HG03066 (cell line): Measurements from ENCODE around the gene PPM1J.

Experiments used
- ATAC-seq: cut with Tn5 transposase; IDR thresholded peaks from one replicate; pipeline ENCODE4 v1.9.1; 2021; ENCODE audit warnings: low read depth; ENCODE audit not compliant: unreplicated experiment

PPM1J gene

GRCh38 chr1:112689196-112689841, 25.8 kb downstream of the PPM1J start:
- no peak for ATAC-seq

DNA sequence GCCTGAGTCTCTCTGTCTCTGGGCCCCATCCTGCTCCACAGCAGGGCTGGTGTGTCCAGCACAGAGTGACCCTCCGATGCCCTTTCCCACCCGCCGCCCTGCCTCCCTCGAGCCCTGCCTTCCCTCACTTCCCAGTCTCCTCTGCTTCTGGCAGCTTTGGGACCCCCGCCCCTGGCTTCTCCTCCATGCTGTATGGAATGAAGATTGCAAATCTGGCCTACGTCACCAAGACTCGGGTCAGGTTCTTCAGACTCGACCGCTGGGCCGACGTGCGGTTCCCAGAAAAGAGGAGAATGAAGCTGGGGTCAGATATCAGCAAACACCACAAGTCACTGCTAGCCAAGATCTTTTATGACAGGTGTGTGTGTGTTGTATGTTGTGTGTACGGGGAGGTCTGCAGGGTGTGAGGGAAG, 26.3 kb downstream of the PPM1J start:
- no peak for ATAC-seq

GRCh38 chr1:112687785-112688496, 27.2 kb downstream of the PPM1J start:
- ATAC-seq, result no peak

- ATAC-seq, result no peak
Measured at GRCh38 chr1:112687361-112687760, 27.8 kb downstream of the PPM1J start.

- ATAC-seq, result no peak
Measured at GRCh38 chr1:112686835-112687234, 28.3 kb downstream of the PPM1J start.

GRCh38 chr1:112686417-112686816, 28.7 kb downstream of the PPM1J start:
- no peak for ATAC-seq

GRCh38 chr1:112685913-112686312, 29.2 kb downstream of the PPM1J start:
- ATAC-seq, result no peak

GRCh38 chr1:112678605-112679004, 36.5 kb downstream of the PPM1J start:
- ATAC-seq, result no peak

- no peak for ATAC-seq
Measured at GRCh38 chr1:112677501-112677900, 37.6 kb downstream of the PPM1J start.

GRCh38 chr1:112676543-112676942, 38.6 kb downstream of the PPM1J start:
- no peak for ATAC-seq

DNA sequence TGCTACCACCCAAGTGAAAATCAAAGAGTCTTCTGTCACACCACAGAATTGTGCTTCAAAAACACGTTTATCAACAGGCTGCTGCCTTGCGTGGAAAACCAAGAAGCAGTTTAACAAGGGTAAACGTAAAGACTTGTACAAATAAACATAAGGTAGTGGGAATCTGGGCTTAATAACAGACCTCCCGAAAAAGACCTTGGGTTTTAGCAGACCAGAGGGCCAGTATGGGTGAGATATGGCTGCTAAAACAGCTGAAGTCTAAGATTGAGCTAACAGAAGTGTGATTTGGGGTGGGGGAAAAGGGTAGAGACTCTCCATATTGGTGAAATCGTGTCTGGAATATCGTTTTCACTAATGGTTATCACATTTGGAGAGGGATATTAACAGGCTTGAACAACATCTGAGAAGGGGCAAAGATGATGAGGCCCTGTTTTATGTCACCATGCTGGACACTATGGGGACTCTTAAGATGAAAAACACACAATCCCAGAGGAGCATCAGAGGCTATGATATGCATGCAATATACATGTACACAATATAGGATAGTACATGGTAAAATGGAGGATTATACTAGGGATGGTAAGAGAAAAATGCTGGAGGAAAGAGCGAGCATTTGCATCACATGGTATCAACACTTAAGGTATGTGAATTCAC, 39.3 kb downstream of the PPM1J start:
- ATAC-seq, result no peak

- ATAC-seq, result peak; percentile 34
Measured at GRCh38 chr1:112674986-112675727, 40.0 kb downstream of the PPM1J start.

DNA sequence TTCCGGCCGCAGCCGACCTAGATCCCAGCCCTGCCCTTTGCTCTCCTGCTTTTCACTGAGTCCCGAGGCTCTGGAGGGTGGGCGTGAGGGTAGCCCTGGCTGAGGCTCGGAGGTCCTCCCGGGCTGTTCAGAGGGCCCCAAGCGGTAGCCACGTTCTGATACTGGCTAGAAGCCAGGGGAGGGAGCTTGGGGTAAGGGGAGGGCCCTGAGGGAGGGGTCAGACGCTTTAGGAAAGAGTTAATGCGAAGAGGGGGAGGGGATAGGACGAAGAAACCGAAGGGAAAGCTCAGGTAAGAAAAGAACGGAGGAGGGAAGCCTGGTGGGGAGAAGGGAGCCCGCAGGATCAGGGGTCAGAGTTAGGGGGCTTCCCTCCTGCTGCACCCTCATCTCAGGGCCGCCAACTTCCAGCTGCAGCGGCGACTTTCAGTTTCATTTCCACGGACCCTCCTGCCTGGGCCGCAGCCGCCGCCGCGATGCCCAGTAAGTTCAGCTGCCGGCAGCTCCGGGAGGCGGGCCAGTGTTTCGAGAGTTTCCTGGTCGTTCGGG, 40.6 kb downstream of the PPM1J start, which contains the start of gene MOV10:
MOV10 (plus strand) TSS at position 220 of the 546 bp plus-strand sequence; CDS start at position 474, 254 bp downstream.
- peak; percentile 56 for ATAC-seq

DNA sequence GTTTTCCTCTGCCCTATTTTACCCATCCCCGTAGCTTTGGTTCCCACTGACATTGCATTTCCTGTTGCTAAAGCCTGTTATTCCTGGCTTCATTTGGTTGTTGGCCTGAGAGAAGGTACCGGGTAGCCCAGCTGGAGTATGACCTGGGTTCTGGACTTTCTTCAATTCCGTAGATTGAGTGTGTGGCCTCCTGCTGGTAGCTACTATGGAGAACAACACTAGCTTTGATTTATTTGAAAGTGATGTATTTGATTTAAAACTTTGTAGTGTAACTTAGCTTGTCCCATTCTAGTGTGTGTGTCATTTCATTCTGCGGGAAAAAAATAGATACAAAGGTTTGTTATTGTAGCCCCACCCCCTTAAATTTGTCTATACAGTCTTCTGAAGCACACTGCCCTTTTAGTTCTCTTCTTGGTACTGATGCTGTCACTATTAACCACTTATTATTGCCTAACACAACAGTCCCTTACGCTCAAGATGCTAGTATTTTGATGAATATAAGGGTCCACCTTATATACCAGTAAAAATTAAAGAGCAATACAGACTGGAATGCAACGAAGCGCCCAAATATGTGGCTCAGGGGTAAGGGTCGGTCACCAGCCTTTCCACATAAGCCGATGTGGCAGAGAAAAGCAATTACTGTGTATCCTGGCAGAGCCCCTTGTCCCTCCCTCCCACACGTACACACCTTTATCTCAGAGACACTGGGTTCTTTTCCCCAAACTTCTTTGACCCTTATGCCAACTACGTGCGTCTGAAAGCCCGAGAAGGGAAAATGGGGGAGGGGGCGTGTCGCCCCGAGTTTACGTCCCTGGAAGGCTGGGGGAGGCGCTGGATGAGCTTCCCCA, 41.3 kb downstream of the PPM1J start:
- peak; percentile 12 for ATAC-seq

DNA sequence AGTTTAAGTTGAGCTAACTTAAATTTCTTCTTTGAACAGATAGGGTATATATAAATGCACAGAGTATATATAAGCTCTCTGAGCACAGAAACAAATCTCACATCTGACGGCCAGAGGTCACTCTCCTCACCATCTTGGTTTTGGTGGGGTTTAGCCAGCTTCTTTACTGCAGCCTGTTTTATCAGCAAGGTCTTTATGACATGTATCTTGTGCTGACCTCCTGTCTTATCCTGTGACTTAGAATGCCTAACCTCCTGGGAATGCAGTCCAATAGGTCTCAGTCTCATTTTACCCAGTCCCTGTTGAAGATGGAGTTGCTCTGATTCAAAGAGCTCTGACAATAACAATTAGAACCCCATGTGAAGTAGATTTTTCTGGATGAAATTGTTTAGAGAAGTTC, 42.3 kb downstream of the PPM1J start:
- no peak for ATAC-seq

DNA sequence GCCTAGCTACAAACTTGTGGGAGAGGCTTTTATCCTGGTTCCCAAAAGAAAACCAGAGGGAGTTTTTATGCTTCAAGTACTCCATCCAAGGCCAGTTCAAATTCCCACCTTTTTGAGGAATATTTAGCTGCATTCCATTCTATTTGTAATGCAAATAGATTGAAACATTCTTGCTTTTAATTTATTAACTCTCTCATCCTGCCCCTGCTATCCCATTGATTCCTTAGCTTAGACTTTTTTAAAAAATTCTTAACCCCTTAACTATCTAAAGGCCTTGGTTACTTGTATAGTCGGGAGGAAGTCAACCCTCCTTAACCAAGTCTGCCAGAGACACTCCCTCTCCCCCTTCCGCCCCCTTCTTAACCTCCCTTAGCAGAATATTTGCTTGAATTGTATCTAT, 43.1 kb downstream of the PPM1J start:
- no peak for ATAC-seq

DNA sequence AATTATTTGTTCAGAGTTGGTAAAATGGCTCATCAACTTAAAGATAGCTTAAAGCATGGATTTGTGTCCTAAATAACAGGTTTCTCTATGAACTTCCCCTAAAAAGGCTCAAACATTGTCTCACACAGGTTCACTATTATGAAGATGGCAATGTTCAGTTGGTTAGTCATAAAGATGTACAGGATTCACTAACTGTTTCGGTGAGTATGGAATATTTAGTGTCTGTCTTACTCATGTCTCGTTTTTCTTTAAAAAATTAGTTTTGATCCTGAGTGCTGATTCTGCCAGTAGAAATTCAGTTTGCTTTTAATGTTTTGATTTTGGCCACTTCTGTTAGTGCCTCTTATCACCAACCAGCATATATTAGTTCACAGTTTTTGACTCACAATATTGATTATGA, 48.2 kb downstream of the PPM1J start:
- ATAC-seq, result no peak

DNA sequence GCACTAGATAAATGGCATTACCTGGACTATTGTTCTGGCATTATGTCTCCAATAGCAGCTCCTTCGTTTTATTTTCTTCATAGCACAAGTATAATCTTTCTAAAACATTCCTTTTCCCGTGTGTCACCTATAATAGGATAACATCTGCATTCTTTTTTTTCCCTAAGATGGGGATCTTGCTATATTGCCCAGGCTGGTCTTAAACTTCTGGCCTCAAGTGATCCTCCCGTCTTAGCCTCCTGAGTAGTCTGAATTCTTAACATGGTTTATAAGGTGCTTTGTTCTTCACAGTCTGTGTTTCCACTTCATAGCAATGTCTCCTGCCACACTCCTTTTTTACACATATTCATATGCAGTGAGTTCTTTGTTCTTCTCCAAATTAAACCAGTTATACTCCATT, 49.3 kb downstream of the PPM1J start:
- ATAC-seq, result no peak
